Neutrophil (primary cell): ENCODE results near the gene VSTM4.

Experiments used
- H3K27ac ChIP-seq: fragments of 200-600 bp; sonication (generic); 2 replicates; pipeline ENCODE4 v1.5.1; 2016; ENCODE audit warnings: mild to moderate bottlenecking, moderate library complexity
- H3K27me3 ChIP-seq: fragments of 200-600 bp; sonication (generic); 2 replicates; pipeline ENCODE4 v1.6.0; 2016; ENCODE audit warnings: mild to moderate bottlenecking
- H3K36me3 ChIP-seq: fragments of 200-600 bp; sonication (generic); 2 replicates; pipeline ENCODE4 v1.5.1; 2017
- H3K4me1 ChIP-seq, 2 experiments: fragments of 200-600 bp in 1 of 2; sonication (generic) in 1 of 2; 1 replicate in 1 of 2; 2 replicates in 1 of 2; pipeline versions ENCODE4 v1.5.1 to v1.6.1; 2013 to 2016; ENCODE audit warnings: low read depth in 1 of 2, low read length in 1 of 2, mild to moderate bottlenecking in 1 of 2, moderate library complexity in 1 of 2; ENCODE audit not compliant: control insufficient read depth in 1 of 2, insufficient read depth in 1 of 2
- H3K4me3 ChIP-seq, 2 experiments: fragments of 200-600 bp in 1 of 2; sonication (generic) in 1 of 2; 1 replicate in 1 of 2; 2 replicates in 1 of 2; pipeline ENCODE4 v1.5.1; 2013 to 2016; ENCODE audit warnings: low read depth in 1 of 2, low read length in 1 of 2, mild to moderate bottlenecking in 1 of 2, moderate library complexity in 1 of 2
- H3K9me3 ChIP-seq: fragments of 200-600 bp; sonication (generic); 2 replicates; pipeline ENCODE4 v1.5.1; 2016
- TF ChIP-seq, protein P1 (sequence below): fragments of 200-600 bp; sonication (generic); IDR thresholded peaks from 2 replicates; pipeline ENCODE4 v1.5.1; 2016; ENCODE audit warnings: antibody characterized with exemption

Gene VSTM4

DNA sequence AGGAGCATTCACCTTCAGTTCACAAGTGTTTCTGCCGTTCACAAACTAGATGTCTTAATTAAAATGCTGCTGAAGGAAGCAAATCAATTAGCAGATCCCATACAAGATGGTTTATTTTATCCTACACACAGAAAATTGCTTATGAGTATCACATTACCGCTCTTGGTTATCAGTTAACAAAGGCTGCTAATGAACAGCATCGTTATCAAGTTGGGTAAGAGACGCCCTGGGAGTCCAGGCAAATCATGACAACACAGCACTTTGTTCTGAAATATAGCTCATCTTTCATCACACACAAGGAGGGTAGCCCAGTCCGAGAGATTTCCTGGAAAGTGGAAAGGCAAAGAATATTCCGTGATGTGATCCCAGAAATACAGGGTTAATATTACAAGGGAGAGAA, 39.3 kb upstream of the VSTM4 start:
- Histone ChIP-seq H3K4me3 (no peak overlapping the region), H3K27ac (no peak overlapping the region), H3K36me3 (peaks cover 34% of the 10 kb centered on the region), H3K9me3 (no peaks in the 10 kb centered on the region), H3K4me1 (no peaks in the 10 kb centered on the region), H3K27me3 (no peaks in the 10 kb centered on the region)
- TF ChIP-seq, protein P1, sequence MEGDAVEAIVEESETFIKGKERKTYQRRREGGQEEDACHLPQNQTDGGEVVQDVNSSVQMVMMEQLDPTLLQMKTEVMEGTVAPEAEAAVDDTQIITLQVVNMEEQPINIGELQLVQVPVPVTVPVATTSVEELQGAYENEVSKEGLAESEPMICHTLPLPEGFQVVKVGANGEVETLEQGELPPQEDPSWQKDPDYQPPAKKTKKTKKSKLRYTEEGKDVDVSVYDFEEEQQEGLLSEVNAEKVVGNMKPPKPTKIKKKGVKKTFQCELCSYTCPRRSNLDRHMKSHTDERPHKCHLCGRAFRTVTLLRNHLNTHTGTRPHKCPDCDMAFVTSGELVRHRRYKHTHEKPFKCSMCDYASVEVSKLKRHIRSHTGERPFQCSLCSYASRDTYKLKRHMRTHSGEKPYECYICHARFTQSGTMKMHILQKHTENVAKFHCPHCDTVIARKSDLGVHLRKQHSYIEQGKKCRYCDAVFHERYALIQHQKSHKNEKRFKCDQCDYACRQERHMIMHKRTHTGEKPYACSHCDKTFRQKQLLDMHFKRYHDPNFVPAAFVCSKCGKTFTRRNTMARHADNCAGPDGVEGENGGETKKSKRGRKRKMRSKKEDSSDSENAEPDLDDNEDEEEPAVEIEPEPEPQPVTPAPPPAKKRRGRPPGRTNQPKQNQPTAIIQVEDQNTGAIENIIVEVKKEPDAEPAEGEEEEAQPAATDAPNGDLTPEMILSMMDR: no peak

GRCh38 chr10:49153971-49154370, 38.6 kb upstream of the VSTM4 start:
- no peaks in the 10 kb centered on the region for H3K9me3 ChIP-seq
- TF ChIP-seq, protein P1: no peak
- H3K36me3 ChIP-seq: peaks cover 28% of the 10 kb centered on the region
- H3K27ac ChIP-seq: no peak overlapping the region
- H3K27me3 ChIP-seq: no peaks in the 10 kb centered on the region
- H3K4me1 ChIP-seq: no peaks in the 10 kb centered on the region
- no peak overlapping the region for H3K4me3 ChIP-seq

DNA sequence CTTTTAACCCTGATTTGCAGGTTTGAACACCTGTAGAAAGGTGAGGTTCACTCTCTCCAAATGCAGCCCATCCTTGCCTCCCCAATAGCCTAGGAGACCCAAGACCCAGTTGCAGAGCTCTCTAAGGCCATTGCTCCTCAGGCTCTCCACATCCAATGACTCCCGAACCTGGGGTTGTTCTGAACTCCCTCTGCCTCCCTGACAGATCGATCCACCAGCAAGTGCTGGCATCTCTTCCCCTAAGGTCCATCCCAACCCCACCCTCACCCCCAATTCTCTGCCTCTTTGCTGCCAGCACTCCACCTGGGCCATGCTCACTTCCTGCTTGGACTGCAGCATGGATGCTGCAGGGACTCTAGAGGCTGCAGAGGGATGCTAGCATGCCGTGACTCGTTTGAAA, 37.8 kb upstream of the VSTM4 start:
- Histone ChIP-seq H3K9me3 (no peaks in the 10 kb centered on the region), H3K36me3 (peaks cover 26% of the 10 kb centered on the region), H3K4me1 (no peaks in the 10 kb centered on the region), H3K4me3 (no peak overlapping the region), H3K27me3 (no peaks in the 10 kb centered on the region), H3K27ac (no peak overlapping the region)
- TF ChIP-seq, protein P1: no peak

- Histone ChIP-seq H3K27me3 (no peaks in the 10 kb centered on the region), H3K27ac (no peak overlapping the region), H3K4me3 (no peak overlapping the region), H3K9me3 (no peaks in the 10 kb centered on the region), H3K4me1 (no peaks in the 10 kb centered on the region), H3K36me3 (peaks cover 26% of the 10 kb centered on the region)
- TF ChIP-seq, protein P1: no peak
Measured at GRCh38 chr10:49152663-49153062, 37.3 kb upstream of the VSTM4 start.

GRCh38 chr10:49152037-49152436, 36.7 kb upstream of the VSTM4 start:
- H3K27ac ChIP-seq: no peak overlapping the region
- H3K4me1 ChIP-seq: no peaks in the 10 kb centered on the region
- TF ChIP-seq, protein P1: no peak
- H3K27me3 ChIP-seq: no peaks in the 10 kb centered on the region
- H3K4me3 ChIP-seq: no peak overlapping the region
- peaks cover 23% of the 10 kb centered on the region for H3K36me3 ChIP-seq
- no peaks in the 10 kb centered on the region for H3K9me3 ChIP-seq

DNA sequence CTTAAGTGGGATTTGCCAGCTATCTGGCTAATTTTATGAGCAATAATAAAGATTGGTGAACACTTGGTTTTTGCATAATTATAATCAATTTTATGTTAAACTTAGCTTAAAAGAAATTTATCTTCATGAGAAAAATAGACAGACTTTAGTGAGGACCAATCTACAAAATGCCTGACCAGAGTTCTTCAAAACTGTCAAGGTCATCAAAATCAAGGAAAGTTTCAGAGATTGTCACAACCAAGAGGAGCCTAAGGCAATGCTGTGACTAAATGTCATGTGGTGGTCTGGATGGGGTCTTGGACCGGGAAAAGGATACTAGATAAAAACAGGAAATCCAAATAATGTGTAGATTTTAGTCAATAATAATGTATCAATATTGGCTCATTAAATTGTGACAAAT, 36.2 kb upstream of the VSTM4 start:
- Histone ChIP-seq H3K27me3 (no peaks in the 10 kb centered on the region), H3K27ac (no peak overlapping the region), H3K4me1 (no peaks in the 10 kb centered on the region), H3K36me3 (peaks cover 17% of the 10 kb centered on the region), H3K4me3 (no peak overlapping the region), H3K9me3 (no peaks in the 10 kb centered on the region)
- TF ChIP-seq, protein P1: no peak
